ENCODE data around the gene PEAK3.
A peak's percentile ranks its signal among the peaks of the same experiment; 100 is the strongest.

Gene PEAK3

DNA sequence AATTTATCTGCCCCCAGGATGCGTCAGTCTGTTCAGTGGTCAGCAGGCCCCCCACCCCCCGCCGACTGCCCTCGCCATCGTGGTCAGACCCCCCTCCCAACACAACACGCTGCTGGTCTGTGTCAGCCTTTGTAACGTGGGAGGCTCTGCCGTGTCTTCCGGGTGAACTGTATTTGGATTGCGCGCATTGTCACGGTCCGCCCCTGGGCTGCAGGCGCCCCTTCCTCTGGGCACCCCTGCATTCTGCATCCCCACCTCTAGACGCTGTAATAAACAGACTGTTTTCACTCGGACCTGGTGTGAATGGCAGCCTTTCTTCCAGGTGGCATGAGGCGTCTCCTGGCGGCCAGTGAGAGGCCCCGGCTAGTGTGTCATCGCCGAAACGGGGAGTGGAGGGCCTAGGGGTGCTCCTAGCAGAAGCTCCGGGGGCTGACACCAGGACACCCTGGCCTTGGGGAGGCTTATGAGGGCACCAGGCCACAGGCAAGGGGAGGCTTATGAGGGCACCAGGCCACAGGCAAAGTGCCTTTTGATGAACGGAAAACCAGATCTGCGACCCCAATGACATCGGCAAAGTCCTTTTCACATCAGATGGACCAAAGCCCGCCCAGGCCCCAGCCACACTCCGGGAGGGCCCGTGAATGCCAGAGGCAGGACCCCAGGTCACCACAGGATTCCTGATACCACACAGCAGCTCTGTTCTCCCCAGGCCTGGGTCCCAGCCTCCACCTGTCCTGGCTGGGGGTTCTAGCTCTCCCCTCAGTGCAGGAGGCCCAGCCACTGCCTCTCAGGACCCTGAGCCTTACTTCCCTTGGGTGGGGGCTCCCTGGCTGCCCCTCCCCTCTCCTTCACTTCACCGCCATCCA lies 49.5 kb downstream of the PEAK3 start:
- Histone ChIP-seq H3K4me3 (ENCODE audit: low read depth, low read length) (no peak overlapping the region), H3K36me3 (peaks cover 70% of the 10 kb centered on the region), H3K27me3 (ENCODE audit: insufficient read depth, low read depth, severe bottlenecking) (no peaks in the 10 kb centered on the region), H3K27ac (peak overlapping the region; percentile 8; the same call in 1 of the 2 replicates), H3K9me3 (ENCODE audit: severe bottlenecking) (no peaks in the 10 kb centered on the region)
- DNase-seq: no peak
- no peak for TF ChIP-seq CTCF (IDR thresholded peaks at IDR 0.05; ENCODE audit: low read depth, low read length)

DNA sequence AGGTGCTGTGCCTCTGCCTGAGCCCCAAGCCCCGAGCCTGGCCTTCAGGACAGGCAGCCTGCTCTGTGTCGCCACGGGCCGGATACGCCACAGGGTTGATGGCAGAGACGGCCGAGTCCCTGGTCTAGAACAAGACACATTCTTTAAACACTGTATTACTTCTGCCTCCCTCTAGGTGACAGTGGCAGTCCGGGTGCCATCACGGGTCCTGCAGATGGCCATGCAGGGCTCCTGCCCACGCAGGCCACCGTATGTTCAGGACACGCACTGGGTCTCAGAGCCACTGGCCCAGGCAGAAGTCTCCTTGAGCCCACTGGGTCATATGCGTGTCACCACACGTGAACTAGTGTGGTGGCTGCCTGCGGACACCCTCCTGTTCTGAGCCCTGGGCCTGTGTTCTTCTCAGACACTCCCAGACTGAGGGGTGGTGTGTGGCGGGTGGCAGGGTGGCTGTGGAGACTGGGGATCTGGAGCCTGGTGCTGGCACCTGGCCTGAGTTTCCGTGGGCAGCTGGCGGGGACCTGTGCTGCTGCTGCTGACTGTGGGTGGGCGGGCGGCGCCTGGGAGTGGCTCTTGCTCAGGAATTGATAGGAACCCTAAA lies 50.3 kb downstream of the PEAK3 start:
- peak; percentile 62 for DNase-seq
- no peak overlapping the region for H3K4me3 ChIP-seq (ENCODE audit: low read depth, low read length)
- H3K27ac ChIP-seq: peak overlapping the region; percentile 14; the same call in 1 of the 2 replicates
- TF ChIP-seq CTCF (IDR thresholded peaks at IDR 0.05; ENCODE audit: low read depth, low read length): peak; percentile 39; the same call in 1 of the 2 replicates
- H3K36me3 ChIP-seq: peaks cover 69% of the 10 kb centered on the region
- no peaks in the 10 kb centered on the region for H3K9me3 ChIP-seq (ENCODE audit: severe bottlenecking)
- no peaks in the 10 kb centered on the region for H3K27me3 ChIP-seq (ENCODE audit: insufficient read depth, low read depth, severe bottlenecking)

DNA sequence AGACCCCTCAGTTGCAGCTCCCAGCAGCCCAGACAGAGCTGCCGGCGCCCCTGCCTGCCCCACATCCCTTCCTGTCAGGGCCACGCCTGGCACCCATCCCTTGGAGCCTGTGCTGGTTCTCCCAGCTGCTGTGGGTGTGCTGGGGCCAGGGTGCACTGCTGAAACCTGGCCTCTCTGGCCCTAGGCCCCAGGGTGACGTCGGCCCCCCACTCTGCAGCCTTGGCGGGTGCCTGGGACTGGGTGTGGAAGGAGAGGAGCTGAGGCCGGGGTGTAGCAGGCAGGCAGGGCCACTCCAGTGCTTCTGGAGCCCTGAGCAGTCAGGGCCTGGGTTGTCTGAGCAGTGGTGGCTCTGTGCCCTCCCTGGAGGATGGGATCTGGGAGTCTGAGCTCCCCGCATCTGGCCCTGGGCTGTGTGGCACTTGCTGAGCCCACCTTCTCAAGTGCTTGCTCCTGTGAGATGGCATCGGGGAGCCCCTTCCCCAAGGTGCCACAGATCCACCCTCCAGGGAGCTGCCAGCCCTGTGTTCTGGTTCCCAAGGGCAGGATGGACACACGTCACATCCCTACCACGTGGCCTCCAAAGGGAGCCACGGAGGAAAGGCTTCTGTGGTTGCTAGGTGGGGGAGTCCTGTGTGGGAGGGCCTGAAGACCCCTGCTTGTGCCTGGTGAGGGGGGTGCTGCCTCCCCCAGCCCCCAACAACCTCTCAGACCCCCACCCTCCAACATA lies 51.0 kb downstream of the PEAK3 start:
- no peaks in the 10 kb centered on the region for H3K27me3 ChIP-seq (ENCODE audit: insufficient read depth, low read depth, severe bottlenecking)
- no peak overlapping the region for H3K4me3 ChIP-seq (ENCODE audit: low read depth, low read length)
- no peak for DNase-seq
- peaks cover 77% of the 10 kb centered on the region for H3K36me3 ChIP-seq
- H3K27ac ChIP-seq: no peak overlapping the region
- TF ChIP-seq CTCF (IDR thresholded peaks at IDR 0.05; ENCODE audit: low read depth, low read length): no peak
- H3K9me3 ChIP-seq (ENCODE audit: severe bottlenecking): no peaks in the 10 kb centered on the region

DNA sequence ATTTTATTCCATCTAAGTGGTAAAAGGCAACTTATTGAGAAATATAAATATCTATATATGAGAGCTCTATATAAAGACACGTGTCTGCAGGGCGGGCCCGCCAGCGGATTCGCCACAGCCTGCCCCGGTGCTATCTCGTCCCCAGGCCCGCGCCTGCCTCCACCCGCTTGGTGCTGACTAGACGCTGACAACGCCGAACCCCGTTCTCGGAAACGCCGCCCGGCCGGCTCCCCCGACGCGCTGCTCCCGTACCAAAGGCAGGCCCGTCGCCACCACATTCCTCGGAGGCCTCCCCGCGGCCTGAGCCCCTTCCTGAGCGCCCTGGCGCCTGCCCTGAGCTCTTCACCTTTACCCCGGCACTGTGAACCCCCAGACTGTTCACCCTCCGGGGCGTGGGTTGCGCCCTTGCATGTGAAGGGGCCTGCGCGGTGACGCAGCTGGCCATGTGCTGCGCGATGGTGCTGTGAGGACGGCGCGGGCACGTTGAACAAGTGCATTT lies 51.9 kb downstream of the PEAK3 start:
- H3K9me3 ChIP-seq (ENCODE audit: severe bottlenecking): no peaks in the 10 kb centered on the region
- H3K27me3 ChIP-seq (ENCODE audit: insufficient read depth, low read depth, severe bottlenecking): no peaks in the 10 kb centered on the region
- no peak for DNase-seq
- no peak overlapping the region for H3K4me3 ChIP-seq (ENCODE audit: low read depth, low read length)
- TF ChIP-seq CTCF (IDR thresholded peaks at IDR 0.05; ENCODE audit: low read depth, low read length): no peak
- no peak overlapping the region for H3K27ac ChIP-seq
- peaks cover 86% of the 10 kb centered on the region for H3K36me3 ChIP-seq

GRCh38 chr19:2229103-2230032 lies 52.6 kb downstream of the PEAK3 start:
- Histone ChIP-seq H3K27me3 (ENCODE audit: insufficient read depth, low read depth, severe bottlenecking) (no peaks in the 10 kb centered on the region), H3K36me3 (peaks cover 85% of the 10 kb centered on the region), H3K27ac (no peak overlapping the region), H3K4me3 (ENCODE audit: low read depth, low read length) (no peak overlapping the region), H3K9me3 (ENCODE audit: severe bottlenecking) (no peaks in the 10 kb centered on the region)
- DNase-seq: no peak
- no peak for TF ChIP-seq CTCF (IDR thresholded peaks at IDR 0.05; ENCODE audit: low read depth, low read length)

All from WERI-Rb-1 (cell line).